ENCODE data around the gene ECHS1. TPM values are rescaled to one million over a fixed set of nuclear protein-coding genes. Genes with fewer than 3 reads are reported as not detected.

Gene ECHS1
- polyA plus RNA-seq, 2 of the 4 experiments (the other 2 are of a cell fraction) = 66.7 to 133 TPM

DNA sequence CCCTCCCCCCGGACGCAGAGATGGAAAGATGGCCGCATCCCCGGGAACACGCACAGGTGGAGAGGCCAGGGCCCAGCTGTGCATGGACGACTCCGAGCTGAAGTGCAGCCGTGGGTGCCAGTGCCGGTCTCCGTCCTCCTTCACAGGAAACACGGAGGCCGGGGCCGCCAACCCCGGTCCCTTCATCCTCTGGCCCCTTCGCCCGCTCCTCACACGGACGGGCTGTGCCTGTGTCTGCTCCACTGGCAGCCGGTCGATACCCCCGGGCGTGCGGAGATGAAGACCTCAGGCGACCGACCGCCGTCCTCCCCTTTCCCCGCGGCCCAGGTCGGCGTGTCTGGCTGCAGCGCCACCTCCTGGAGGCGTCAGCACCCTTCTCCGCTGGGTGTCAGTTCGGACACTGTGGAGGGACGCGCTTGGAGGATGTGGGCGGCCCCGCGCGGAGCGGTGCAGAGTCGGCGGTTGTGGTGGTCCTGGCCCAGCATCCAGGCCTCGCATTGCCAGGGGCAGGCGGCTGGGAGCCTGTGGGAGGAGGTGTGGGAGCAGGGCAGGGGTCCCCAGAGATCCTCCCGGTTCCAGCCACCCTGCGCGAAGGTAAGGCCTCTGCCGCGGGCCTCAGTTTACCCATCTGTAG, 54.5 kb downstream of the ECHS1 start (continued):
- TF ChIP-seq HOXB13 (CRISPR knock-in tag; IDR thresholded peaks at IDR 0.05; ENCODE audit: low read depth) (no peak), PHF8 (IDR thresholded peaks at IDR 0.05; ENCODE audit: borderline replicate concordance, low read depth) (peak; percentile 39; the same call in 1 of the 2 replicates), JUN (IDR thresholded peaks at IDR 0.05) (peak in 1 of 2 experiments; percentile 44; a peak in 1 of 5 replicates), RCOR1 (IDR thresholded peaks at IDR 0.05; ENCODE audit: low read depth, low read length) (no peak), EHF (CRISPR knock-in tag; IDR thresholded peaks at IDR 0.05) (no peak), EP300 (IDR thresholded peaks at IDR 0.05) (no peak), EHMT2 (IDR thresholded peaks at IDR 0.05; ENCODE audit: low read depth) (no peak), ZFP36 (IDR thresholded peaks at IDR 0.05; ENCODE audit: borderline replicate concordance, partially characterized antibody) (no peak), BHLHE40 (IDR thresholded peaks at IDR 0.05; ENCODE audit: low read depth, low read length) (no peak), SMC3 (IDR thresholded peaks at IDR 0.05) (peak; percentile 44; the same call in 1 of the 3 replicates), MYC (IDR thresholded peaks at IDR 0.05; ENCODE audit: borderline replicate concordance, low read length) (no peak), ESRRA (IDR thresholded peaks at IDR 0.05; ENCODE audit: borderline replicate concordance, low read length) (no peak), NPAS2 (CRISPR knock-in tag; IDR thresholded peaks at IDR 0.05; ENCODE audit: borderline replicate concordance) (no peak), SREBF2 (IDR thresholded peaks at IDR 0.05) (no peak), RARB (CRISPR knock-in tag; IDR thresholded peaks at IDR 0.05) (no peak), HDAC2 (IDR thresholded peaks at IDR 0.05) (no peak), USF2 (IDR thresholded peaks at IDR 0.05) (no peak), POLR2AphosphoS2 (conservative IDR thresholded peaks at IDR 0.05; ENCODE audit: low read length) (no peak), CHD4 (IDR thresholded peaks at IDR 0.05; ENCODE audit: borderline replicate concordance) (no peak), POLR2A (IDR thresholded peaks at IDR 0.05; ENCODE audit: low read length) (peak; percentile 33), HOXB5 (CRISPR knock-in tag; IDR thresholded peaks at IDR 0.05) (no peak), RAD21 (conservative IDR thresholded peaks at IDR 0.05 in 1 of 2, IDR thresholded peaks at IDR 0.05 in 1 of 2) (peak; percentile 18 to 37; a peak in 2 of 5 replicates), FOXS1 (CRISPR knock-in tag; IDR thresholded peaks at IDR 0.05) (no peak), KDM5A (IDR thresholded peaks at IDR 0.05) (no peak), MAFK (IDR thresholded peaks at IDR 0.05; ENCODE audit: partially characterized antibody) (no peak), FOSL2 (IDR thresholded peaks at IDR 0.05) (no peak), FOSL2 (CRISPR knock-in tag; IDR thresholded peaks at IDR 0.05) (no peak), ZC3H11A (IDR thresholded peaks at IDR 0.05) (no peak), PBX3 (IDR thresholded peaks at IDR 0.05) (no peak), CBX2 (IDR thresholded peaks at IDR 0.05; ENCODE audit: borderline replicate concordance, low read depth) (no peak), RNF2 (IDR thresholded peaks at IDR 0.05; ENCODE audit: borderline replicate concordance, low read depth) (no peak), NFE2L2 (conservative IDR thresholded peaks at IDR 0.05; ENCODE audit: low read length) (no peak), CEBPB (IDR thresholded peaks at IDR 0.05) (no peak), ZNF302 (CRISPR knock-in tag; IDR thresholded peaks at IDR 0.05) (no peak), CBX8 (IDR thresholded peaks at IDR 0.05) (no peak), HEYL (CRISPR knock-in tag; IDR thresholded peaks at IDR 0.05) (no peak), CHD2 (IDR thresholded peaks at IDR 0.05; ENCODE audit: low read length, partially characterized antibody) (no peak), TFCP2L1 (CRISPR knock-in tag; IDR thresholded peaks at IDR 0.05) (0 out of 2 replicates have a peak, but pooled peaks have one; percentile 43), NR3C1 (IDR thresholded peaks at IDR 0.05) (no peak)
- TF ChIP-seq, protein P1, sequence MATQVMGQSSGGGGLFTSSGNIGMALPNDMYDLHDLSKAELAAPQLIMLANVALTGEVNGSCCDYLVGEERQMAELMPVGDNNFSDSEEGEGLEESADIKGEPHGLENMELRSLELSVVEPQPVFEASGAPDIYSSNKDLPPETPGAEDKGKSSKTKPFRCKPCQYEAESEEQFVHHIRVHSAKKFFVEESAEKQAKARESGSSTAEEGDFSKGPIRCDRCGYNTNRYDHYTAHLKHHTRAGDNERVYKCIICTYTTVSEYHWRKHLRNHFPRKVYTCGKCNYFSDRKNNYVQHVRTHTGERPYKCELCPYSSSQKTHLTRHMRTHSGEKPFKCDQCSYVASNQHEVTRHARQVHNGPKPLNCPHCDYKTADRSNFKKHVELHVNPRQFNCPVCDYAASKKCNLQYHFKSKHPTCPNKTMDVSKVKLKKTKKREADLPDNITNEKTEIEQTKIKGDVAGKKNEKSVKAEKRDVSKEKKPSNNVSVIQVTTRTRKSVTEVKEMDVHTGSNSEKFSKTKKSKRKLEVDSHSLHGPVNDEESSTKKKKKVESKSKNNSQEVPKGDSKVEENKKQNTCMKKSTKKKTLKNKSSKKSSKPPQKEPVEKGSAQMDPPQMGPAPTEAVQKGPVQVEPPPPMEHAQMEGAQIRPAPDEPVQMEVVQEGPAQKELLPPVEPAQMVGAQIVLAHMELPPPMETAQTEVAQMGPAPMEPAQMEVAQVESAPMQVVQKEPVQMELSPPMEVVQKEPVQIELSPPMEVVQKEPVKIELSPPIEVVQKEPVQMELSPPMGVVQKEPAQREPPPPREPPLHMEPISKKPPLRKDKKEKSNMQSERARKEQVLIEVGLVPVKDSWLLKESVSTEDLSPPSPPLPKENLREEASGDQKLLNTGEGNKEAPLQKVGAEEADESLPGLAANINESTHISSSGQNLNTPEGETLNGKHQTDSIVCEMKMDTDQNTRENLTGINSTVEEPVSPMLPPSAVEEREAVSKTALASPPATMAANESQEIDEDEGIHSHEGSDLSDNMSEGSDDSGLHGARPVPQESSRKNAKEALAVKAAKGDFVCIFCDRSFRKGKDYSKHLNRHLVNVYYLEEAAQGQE (IDR thresholded peaks at IDR 0.05) = no peak
- TF ChIP-seq, protein P2, sequence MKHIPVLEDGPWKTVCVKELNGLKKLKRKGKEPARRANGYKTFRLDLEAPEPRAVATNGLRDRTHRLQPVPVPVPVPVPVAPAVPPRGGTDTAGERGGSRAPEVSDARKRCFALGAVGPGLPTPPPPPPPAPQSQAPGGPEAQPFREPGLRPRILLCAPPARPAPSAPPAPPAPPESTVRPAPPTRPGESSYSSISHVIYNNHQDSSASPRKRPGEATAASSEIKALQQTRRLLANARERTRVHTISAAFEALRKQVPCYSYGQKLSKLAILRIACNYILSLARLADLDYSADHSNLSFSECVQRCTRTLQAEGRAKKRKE (CRISPR knock-in tag; IDR thresholded peaks at IDR 0.05; ENCODE audit: low read depth) = no peak
